GM18909 (cell line): ENCODE measurements around the gene ARMC3.
A peak's percentile ranks its signal among the peaks of the same experiment; 100 is the strongest.

Experiments used
- ATAC-seq: cut with Tn5 transposase; IDR thresholded peaks from one replicate; pipeline ENCODE4 v1.9.1; 2021; ENCODE audit warnings: mild to moderate bottlenecking; ENCODE audit not compliant: unreplicated experiment, poor library complexity

ARMC3 gene

GRCh38 chr10:22990443-22990842 lies 62.6 kb downstream of the ARMC3 start:
- no peak for ATAC-seq

- no peak for ATAC-seq
Observed at GRCh38 chr10:22992075-22992474, 64.2 kb downstream of the ARMC3 start.

- ATAC-seq: no peak
Observed at GRCh38 chr10:22992621-22993020, 64.8 kb downstream of the ARMC3 start.

- ATAC-seq: no peak
Observed at GRCh38 chr10:22993314-22993713, 65.5 kb downstream of the ARMC3 start.

GRCh38 chr10:22997096-22997495 lies 69.2 kb downstream of the ARMC3 start:
- no peak for ATAC-seq

- ATAC-seq: no peak
Observed at GRCh38 chr10:22998091-22998490, 70.2 kb downstream of the ARMC3 start.

GRCh38 chr10:22999942-23000341 lies 72.1 kb downstream of the ARMC3 start:
- no peak for ATAC-seq

GRCh38 chr10:23001901-23002516 lies 74.2 kb downstream of the ARMC3 start:
- no peak for ATAC-seq

- no peak for ATAC-seq
Observed at GRCh38 chr10:23005150-23005549, 77.3 kb downstream of the ARMC3 start.

- ATAC-seq: no peak
Observed at GRCh38 chr10:23013581-23014335, 85.9 kb downstream of the ARMC3 start.

- peak; percentile 97 for ATAC-seq
Observed at GRCh38 chr10:23015021-23015707, 87.3 kb downstream of the ARMC3 start.

GRCh38 chr10:23016636-23017035 lies 88.8 kb downstream of the ARMC3 start:
- no peak for ATAC-seq

- ATAC-seq: no peak
Observed at GRCh38 chr10:23019633-23020032, 91.8 kb downstream of the ARMC3 start.

- ATAC-seq: no peak
Observed at GRCh38 chr10:23021430-23021829, 93.6 kb downstream of the ARMC3 start.

GRCh38 chr10:23024002-23024401 lies 96.1 kb downstream of the ARMC3 start:
- no peak for ATAC-seq

- no peak for ATAC-seq
Observed at GRCh38 chr10:23031318-23031717, 103.5 kb downstream of the ARMC3 start.

- ATAC-seq: no peak
Observed at GRCh38 chr10:23034790-23035189, 106.9 kb downstream of the ARMC3 start.

GRCh38 chr10:23035569-23035968 lies 107.7 kb downstream of the ARMC3 start:
- no peak for ATAC-seq

- ATAC-seq: no peak
Observed at GRCh38 chr10:23037152-23037551, 109.3 kb downstream of the ARMC3 start.

GRCh38 chr10:23037561-23037960 lies 109.7 kb downstream of the ARMC3 start:
- ATAC-seq: no peak

- no peak for ATAC-seq
Observed at GRCh38 chr10:23038172-23038571, 110.3 kb downstream of the ARMC3 start.
